Panc1 (cell line): ENCODE results near the gene TULP4.
"Not testable (repeated sequence)": the region's sequence is repeated elsewhere in the genome, so short reads cannot be mapped to it uniquely, and the experiment has no call there.

Source experiments
- POLR2AphosphoS5 ChIP-seq: IDR thresholded peaks from 2 replicates; pipeline ENCODE4 v1.6.1; 2012; ENCODE audit warnings: mild to moderate bottlenecking, low read depth, low read length, moderate library complexity
- SIN3A ChIP-seq: IDR thresholded peaks from 2 replicates; pipeline ENCODE4 v1.6.1; 2012; ENCODE audit warnings: low read depth, mild to moderate bottlenecking, low read length, moderate library complexity, borderline replicate concordance; ENCODE audit not compliant: insufficient read depth
- TF ChIP-seq, protein P1 (sequence below): fragments of 450-650 bp; IDR thresholded peaks from 2 replicates; pipeline ENCODE4 v1.5.1; 2017; ENCODE audit warnings: mild to moderate bottlenecking
- TF ChIP-seq, protein P2 (sequence below), 2 experiments: IDR thresholded peaks; 2 replicates each; pipeline ENCODE4 v1.6.1; 2011 to 2012; ENCODE audit warnings: low read depth in 2 of 2, control low read depth in 1 of 2, low read length in 1 of 2, mild to moderate bottlenecking in 1 of 2, moderate library complexity in 1 of 2; ENCODE audit not compliant: insufficient read depth in 1 of 2

DNA sequence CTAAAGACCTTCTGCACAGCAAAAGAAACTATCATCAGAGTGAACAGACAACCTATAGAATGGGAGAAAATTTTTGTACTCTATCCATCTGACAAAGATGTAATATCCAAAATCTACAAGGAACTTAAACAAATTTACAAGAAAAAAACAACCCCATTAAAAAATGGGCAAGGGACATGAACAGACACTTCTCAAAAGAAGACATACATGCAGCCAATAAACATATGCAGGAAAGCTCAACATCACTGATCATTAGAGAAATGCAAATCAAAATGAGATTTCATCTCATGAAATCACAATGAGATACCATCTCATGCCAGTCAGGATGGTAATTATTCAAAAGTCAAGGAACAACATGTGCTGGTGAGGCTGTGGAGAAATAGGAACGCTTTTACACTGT lies 215.6 kb downstream of the TULP4 start:
- TF ChIP-seq, protein P1, sequence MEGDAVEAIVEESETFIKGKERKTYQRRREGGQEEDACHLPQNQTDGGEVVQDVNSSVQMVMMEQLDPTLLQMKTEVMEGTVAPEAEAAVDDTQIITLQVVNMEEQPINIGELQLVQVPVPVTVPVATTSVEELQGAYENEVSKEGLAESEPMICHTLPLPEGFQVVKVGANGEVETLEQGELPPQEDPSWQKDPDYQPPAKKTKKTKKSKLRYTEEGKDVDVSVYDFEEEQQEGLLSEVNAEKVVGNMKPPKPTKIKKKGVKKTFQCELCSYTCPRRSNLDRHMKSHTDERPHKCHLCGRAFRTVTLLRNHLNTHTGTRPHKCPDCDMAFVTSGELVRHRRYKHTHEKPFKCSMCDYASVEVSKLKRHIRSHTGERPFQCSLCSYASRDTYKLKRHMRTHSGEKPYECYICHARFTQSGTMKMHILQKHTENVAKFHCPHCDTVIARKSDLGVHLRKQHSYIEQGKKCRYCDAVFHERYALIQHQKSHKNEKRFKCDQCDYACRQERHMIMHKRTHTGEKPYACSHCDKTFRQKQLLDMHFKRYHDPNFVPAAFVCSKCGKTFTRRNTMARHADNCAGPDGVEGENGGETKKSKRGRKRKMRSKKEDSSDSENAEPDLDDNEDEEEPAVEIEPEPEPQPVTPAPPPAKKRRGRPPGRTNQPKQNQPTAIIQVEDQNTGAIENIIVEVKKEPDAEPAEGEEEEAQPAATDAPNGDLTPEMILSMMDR = not testable (repeated sequence)
- TF ChIP-seq SIN3A, POLR2AphosphoS5: not testable (repeated sequence)
- TF ChIP-seq, protein P2, sequence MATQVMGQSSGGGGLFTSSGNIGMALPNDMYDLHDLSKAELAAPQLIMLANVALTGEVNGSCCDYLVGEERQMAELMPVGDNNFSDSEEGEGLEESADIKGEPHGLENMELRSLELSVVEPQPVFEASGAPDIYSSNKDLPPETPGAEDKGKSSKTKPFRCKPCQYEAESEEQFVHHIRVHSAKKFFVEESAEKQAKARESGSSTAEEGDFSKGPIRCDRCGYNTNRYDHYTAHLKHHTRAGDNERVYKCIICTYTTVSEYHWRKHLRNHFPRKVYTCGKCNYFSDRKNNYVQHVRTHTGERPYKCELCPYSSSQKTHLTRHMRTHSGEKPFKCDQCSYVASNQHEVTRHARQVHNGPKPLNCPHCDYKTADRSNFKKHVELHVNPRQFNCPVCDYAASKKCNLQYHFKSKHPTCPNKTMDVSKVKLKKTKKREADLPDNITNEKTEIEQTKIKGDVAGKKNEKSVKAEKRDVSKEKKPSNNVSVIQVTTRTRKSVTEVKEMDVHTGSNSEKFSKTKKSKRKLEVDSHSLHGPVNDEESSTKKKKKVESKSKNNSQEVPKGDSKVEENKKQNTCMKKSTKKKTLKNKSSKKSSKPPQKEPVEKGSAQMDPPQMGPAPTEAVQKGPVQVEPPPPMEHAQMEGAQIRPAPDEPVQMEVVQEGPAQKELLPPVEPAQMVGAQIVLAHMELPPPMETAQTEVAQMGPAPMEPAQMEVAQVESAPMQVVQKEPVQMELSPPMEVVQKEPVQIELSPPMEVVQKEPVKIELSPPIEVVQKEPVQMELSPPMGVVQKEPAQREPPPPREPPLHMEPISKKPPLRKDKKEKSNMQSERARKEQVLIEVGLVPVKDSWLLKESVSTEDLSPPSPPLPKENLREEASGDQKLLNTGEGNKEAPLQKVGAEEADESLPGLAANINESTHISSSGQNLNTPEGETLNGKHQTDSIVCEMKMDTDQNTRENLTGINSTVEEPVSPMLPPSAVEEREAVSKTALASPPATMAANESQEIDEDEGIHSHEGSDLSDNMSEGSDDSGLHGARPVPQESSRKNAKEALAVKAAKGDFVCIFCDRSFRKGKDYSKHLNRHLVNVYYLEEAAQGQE (IDR thresholded peaks at IDR 0.05; ENCODE audit: insufficient read depth in 1 of 2, low read depth in 2 of 2, low read length in 1 of 2) = not testable (repeated sequence)
